Right atrium auricular region (tissue), 2 donors: Measurements from ENCODE around the gene ACTN2. TPM values are rescaled to one million over a fixed set of nuclear protein-coding genes. Genes with fewer than 3 reads are reported as not detected.

Experiments
- DNase-seq: peaks from one replicate; pipeline ENCODE4 v3.0.0-alpha.2; 2019; ENCODE audit warnings: low spot score
- H3K27ac ChIP-seq, 2 donors: fragments of 200-600 bp; sonication (generic); 1 replicate in 1 of 2; 2 replicates in 1 of 2; pipeline ENCODE4 v1.5.1; 2016 to 2019
- H3K27me3 ChIP-seq, 2 donors: fragments of 200-600 bp; sonication (generic); one replicate each; pipeline versions ENCODE4 v1.5.1 to v1.6.0; 2017 to 2019
- H3K36me3 ChIP-seq: fragments of 200-600 bp; sonication (generic); one replicate; pipeline ENCODE4 v1.5.1; 2016
- H3K4me1 ChIP-seq, 2 donors: fragments of 200-600 bp; sonication (generic); one replicate each; pipeline versions ENCODE4 v1.5.1 to v1.6.0; 2017 to 2019
- H3K4me3 ChIP-seq, 2 donors: fragments of 200-600 bp; sonication (generic); 1 replicate in 1 of 2; 2 replicates in 1 of 2; pipeline ENCODE4 v1.5.1; 2017 to 2019; ENCODE audit warnings: mild to moderate bottlenecking in 1 of 2, moderate library complexity in 1 of 2
- H3K9me3 ChIP-seq, 2 donors: fragments of 200-600 bp; sonication (generic); one replicate each; pipeline ENCODE4 v1.5.1; 2019
- total RNA-seq, 2 donors: library from RNA; depleted of rRNA; stranded (reverse); fragments of >200 nt; gene quantifications; one replicate each; pipeline ENCODE4 v1.1.0, GENCODE V29; 2016
- TF ChIP-seq, protein P1 (sequence below), 2 donors: fragments of 200-600 bp; sonication (generic); IDR thresholded peaks; one replicate each; pipeline ENCODE4 v1.5.1; 2019; ENCODE audit warnings: antibody characterized with exemption in 2 of 2

Gene ACTN2
- total RNA-seq, 2 donors from 2014 or later, result 595 to 1,486 TPM

DNA sequence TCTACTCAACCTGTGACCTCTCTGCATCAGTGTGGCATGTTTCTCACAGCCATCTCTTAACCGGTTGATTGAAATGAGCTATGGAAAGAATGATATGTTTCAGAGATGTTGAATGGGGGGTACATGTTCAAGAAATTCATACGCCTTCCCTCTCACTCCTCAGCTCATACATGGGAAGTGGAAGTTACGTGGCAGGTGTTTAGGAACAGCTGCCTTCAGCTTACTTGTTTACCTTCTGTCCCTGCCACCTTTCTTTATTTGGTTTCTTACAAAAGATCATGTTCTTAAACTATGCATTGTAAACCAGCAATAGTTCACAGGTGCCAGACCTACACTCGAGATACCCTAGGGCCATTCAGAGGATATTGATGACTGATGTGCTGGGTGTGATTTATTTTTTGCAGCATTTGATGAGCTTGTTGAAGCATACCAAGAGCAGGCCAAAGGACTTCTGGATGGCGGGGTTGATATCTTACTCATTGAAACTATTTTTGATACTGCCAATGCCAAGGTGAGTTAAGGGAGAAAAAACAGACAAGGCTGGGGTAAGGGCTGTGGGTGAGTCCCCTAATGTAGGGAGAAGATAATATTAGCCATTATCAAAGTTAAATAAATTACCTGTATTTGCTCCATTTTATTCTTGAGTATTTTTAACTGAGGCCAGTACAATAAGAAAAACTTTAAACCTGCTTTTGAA is 126.2 kb downstream of the ACTN2 start:
- H3K36me3 ChIP-seq, result peaks cover 62% of the 10 kb centered on the region
- no peak overlapping the region for H3K4me3 ChIP-seq
- no peaks in the 10 kb centered on the region for H3K9me3 ChIP-seq
- DNase-seq, result no peak
- H3K4me1 ChIP-seq, result peaks cover 0 to 7% of the 10 kb centered on the region in 2 donors
- TF ChIP-seq, protein P1, sequence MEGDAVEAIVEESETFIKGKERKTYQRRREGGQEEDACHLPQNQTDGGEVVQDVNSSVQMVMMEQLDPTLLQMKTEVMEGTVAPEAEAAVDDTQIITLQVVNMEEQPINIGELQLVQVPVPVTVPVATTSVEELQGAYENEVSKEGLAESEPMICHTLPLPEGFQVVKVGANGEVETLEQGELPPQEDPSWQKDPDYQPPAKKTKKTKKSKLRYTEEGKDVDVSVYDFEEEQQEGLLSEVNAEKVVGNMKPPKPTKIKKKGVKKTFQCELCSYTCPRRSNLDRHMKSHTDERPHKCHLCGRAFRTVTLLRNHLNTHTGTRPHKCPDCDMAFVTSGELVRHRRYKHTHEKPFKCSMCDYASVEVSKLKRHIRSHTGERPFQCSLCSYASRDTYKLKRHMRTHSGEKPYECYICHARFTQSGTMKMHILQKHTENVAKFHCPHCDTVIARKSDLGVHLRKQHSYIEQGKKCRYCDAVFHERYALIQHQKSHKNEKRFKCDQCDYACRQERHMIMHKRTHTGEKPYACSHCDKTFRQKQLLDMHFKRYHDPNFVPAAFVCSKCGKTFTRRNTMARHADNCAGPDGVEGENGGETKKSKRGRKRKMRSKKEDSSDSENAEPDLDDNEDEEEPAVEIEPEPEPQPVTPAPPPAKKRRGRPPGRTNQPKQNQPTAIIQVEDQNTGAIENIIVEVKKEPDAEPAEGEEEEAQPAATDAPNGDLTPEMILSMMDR (IDR thresholded peaks at IDR 0.05), result no peak
- H3K27ac ChIP-seq, result no peak overlapping the region
- no peaks in the 10 kb centered on the region for H3K27me3 ChIP-seq

Other genes with a start within 250 kb of the ACTN2 start
- gene LGALS8, start 162.5 kb upstream of the ACTN2 start, total RNA-seq, result 100 to 1,000 TPM; 103 to 113 TPM
- 1 to 10 TPM; 7.1 to 8.6 TPM for gene HEATR1, start 82.0 kb upstream of the ACTN2 start, total RNA-seq
- 10 to 100 TPM; 21.8 to 30.4 TPM for gene MTR, start 108.8 kb downstream of the ACTN2 start, total RNA-seq